Glutamatergic neuron (in vitro differentiated cells): ENCODE results near the gene DMBX1. TPM values are rescaled to one million over a fixed set of nuclear protein-coding genes. Genes with fewer than 3 reads are reported as not detected.

ENCODE experiments used
- DNase-seq: peaks from one replicate; pipeline ENCODE4 v3.0.0; 2022
- H3K27ac Mint-ChIP-seq: one replicate; pipeline ENCODE4 v1.8.0; 2020; ENCODE audit warnings: mild to moderate bottlenecking, mixed read lengths, inconsistent platforms; ENCODE audit not compliant: unreplicated experiment
- H3K27me3 Mint-ChIP-seq: one replicate; pipeline ENCODE4 v1.8.0; 2020; ENCODE audit warnings: mild to moderate bottlenecking, moderate library complexity, mixed read lengths, inconsistent platforms; ENCODE audit not compliant: unreplicated experiment
- H3K36me3 Mint-ChIP-seq: one replicate; pipeline ENCODE4 v1.8.0; 2020; ENCODE audit warnings: mild to moderate bottlenecking, mixed read lengths, inconsistent platforms; ENCODE audit not compliant: unreplicated experiment
- H3K4me1 Mint-ChIP-seq: one replicate; pipeline ENCODE4 v1.8.0; 2020; ENCODE audit warnings: mild to moderate bottlenecking, low read depth, mixed read lengths, inconsistent platforms; ENCODE audit not compliant: unreplicated experiment
- H3K4me3 Mint-ChIP-seq: one replicate; pipeline ENCODE4 v1.8.0; 2020; ENCODE audit warnings: mild to moderate bottlenecking, mixed read lengths, inconsistent platforms; ENCODE audit not compliant: unreplicated experiment
- H3K9me3 Mint-ChIP-seq: one replicate; pipeline ENCODE4 v1.8.0; 2020; ENCODE audit warnings: mild to moderate bottlenecking, moderate library complexity, mixed read lengths, inconsistent platforms; ENCODE audit not compliant: unreplicated experiment
- total RNA-seq: library from RNA; stranded (reverse); fragmentation: NEBNext Ultra II Directional; extraction: Animal tissue kit (Norgen Biotek cat#: 25700); gene quantifications from one replicate; pipeline ENCODE4 v1.2.1, GENCODE V29; 2021; ENCODE audit not compliant: unreplicated experiment
- TF ChIP-seq, protein P1 (sequence below): fragments of 200-600 bp; sonication (generic); IDR thresholded peaks from one replicate; pipeline ENCODE4 v1.5.0; 2021; ENCODE audit not compliant: partially characterized antibody, unreplicated experiment

Gene DMBX1
- total RNA-seq, 1 donor from 2014 or later = not detected

DNA sequence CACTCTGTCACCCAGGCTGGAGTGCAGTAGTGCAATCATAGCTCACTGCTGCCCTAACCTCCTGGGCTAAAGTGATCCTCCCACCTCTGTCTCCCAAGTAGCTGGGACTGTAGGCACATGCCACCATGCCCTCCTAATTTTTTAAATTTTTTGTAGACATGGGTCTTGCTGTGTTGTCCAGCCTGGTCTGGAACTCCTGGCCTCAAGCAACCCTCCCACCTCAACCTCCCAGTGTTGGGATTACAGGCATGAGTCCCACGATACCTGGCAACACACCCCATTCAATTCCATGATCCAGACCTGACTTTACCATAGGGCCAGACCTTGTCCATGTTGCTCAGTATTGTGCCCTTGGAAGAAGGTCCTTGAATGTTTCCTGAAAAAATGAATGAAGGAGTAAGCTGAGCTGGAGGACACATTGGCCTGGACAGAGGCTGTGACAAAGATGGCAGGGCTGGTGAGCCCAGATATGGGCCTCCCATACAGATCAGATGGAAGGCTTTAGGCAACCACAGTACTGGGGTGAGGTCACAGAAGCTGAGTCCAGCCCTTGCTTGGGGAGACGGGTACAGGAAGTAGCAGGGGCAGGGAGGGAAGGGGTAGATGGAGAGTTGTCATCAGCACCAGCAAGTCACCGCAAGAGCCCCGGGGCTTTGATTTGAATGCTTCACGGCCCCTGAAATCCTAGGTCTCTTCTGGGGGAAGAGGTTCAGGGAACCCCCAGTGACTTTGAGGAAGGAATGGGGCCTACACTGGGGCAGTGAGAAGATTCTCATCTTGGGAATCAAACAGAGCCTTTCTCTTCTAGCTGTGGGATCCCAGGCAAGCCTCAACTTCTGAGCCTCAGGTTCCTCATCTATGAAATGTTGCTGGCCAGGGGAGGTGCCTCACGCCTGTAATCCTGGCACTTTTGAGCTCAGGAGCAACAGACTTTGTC is 40.1 kb upstream of the DMBX1 start:
- peaks cover 18% of the 10 kb centered on the region for H3K9me3 Mint-ChIP-seq
- peaks cover 19% of the 10 kb centered on the region for H3K4me1 Mint-ChIP-seq
- H3K36me3 Mint-ChIP-seq = no peaks in the 10 kb centered on the region
- TF ChIP-seq, protein P1, sequence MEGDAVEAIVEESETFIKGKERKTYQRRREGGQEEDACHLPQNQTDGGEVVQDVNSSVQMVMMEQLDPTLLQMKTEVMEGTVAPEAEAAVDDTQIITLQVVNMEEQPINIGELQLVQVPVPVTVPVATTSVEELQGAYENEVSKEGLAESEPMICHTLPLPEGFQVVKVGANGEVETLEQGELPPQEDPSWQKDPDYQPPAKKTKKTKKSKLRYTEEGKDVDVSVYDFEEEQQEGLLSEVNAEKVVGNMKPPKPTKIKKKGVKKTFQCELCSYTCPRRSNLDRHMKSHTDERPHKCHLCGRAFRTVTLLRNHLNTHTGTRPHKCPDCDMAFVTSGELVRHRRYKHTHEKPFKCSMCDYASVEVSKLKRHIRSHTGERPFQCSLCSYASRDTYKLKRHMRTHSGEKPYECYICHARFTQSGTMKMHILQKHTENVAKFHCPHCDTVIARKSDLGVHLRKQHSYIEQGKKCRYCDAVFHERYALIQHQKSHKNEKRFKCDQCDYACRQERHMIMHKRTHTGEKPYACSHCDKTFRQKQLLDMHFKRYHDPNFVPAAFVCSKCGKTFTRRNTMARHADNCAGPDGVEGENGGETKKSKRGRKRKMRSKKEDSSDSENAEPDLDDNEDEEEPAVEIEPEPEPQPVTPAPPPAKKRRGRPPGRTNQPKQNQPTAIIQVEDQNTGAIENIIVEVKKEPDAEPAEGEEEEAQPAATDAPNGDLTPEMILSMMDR = no peak
- no peak overlapping the region for H3K27ac Mint-ChIP-seq
- no peak overlapping the region for H3K4me3 Mint-ChIP-seq
- H3K27me3 Mint-ChIP-seq = peaks cover 32% of the 10 kb centered on the region
- no peak for DNase-seq

DNA sequence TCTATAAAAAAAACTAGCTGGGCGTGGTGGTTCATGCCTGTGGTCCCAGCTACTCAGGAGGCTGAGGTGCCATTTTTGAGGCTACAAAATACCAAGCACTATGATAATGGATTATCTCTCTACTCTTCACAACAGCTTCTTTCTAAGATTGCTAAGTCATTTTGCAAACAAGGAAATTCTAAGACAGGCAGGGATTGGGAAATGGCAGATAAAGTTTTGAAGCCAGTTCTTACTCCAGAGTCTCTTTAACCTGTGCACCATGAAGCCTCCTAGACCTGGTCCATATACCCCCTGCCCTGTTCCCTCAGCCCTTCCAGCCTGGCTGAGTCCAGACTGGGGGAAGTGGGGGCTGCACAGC is 39.5 kb upstream of the DMBX1 start:
- DNase-seq = no peak
- TF ChIP-seq, protein P1 = no peak
- H3K9me3 Mint-ChIP-seq = peaks cover 22% of the 10 kb centered on the region
- no peak overlapping the region for H3K27ac Mint-ChIP-seq
- H3K36me3 Mint-ChIP-seq = no peaks in the 10 kb centered on the region
- H3K4me3 Mint-ChIP-seq = no peak overlapping the region
- H3K27me3 Mint-ChIP-seq = peaks cover 31% of the 10 kb centered on the region
- H3K4me1 Mint-ChIP-seq = peaks cover 19% of the 10 kb centered on the region

DNA sequence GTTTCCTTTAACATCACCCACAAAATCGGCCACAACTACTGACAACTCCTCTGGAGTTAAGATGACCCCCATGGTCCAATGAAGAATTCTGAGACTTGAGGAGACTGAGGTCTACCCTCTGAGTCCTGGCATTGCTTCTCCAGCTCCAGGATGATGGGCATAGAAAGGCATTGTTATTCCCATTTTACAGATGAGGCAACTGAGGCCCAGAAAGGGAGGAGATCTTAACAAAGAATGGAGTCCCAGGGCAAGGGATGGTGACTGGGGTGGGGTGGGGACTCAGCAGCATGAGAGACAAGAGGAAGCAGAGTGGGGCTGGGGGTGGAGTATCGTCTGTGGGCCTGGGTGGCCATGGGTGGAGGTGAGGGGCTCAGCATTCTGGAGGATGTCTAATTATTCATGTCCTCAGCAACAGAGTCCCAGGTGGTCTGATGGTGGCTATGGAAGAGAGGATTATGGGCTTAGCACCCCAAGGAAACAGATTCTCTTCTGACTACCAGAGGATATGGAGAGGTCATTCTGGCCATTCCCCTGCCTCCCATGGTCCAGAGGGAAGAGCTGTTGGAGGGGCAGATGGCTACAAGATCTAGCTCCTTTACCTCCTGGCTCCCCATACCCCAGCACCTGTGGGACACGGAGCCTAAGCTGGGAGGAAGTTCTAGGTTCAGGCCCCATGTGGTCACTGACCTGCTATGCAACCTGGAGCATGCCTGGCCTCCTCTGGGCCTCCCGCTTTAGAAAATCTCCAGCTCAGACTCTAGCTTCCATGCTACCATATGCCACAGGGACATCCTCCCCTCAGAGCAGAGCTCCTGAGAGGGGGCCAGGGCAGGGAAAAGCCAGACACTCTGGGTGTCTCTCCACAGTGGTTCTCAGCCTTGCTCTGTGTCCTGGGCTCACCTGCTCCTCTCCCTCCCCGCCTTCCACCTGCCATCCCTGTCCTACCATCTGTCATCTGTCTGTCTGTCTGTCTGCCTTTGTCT is 37.4 kb upstream of the DMBX1 start:
- peaks cover 28% of the 10 kb centered on the region for H3K27me3 Mint-ChIP-seq

DNA sequence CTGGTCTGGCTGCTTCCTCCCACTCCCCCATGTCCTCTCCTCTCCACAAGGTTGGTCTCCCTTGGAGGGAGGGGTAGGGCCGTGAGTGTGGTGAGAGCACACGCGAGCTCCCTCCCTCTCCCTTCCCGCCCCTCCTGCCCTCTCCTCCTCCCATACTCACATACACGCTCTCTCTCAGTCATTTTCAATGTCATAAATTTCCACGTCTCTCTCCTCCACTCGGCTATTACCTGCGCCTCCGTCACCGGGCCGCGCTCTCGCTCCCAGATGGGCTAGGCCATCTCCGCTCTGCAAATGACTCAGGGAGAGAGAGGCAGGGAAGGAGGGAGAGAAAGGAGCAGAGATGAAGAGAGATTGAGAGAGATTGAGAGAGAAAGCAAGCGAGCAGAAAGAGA is 36.7 kb upstream of the DMBX1 start:
- Mint-ChIP-seq H3K27me3 (peaks cover 24% of the 10 kb centered on the region), H3K27ac (peak overlapping the region; percentile 70), H3K4me1 (peaks cover 19% of the 10 kb centered on the region), H3K9me3 (peaks cover 22% of the 10 kb centered on the region), H3K4me3 (peak overlapping the region; percentile 71), H3K36me3 (no peaks in the 10 kb centered on the region)
- no peak for DNase-seq
- TF ChIP-seq, protein P1 = no peak

More for the DNA sequence above, 37.4 kb upstream of the DMBX1 start:
- TF ChIP-seq, protein P1 = no peak
- Mint-ChIP-seq H3K4me1 (peaks cover 19% of the 10 kb centered on the region), H3K36me3 (no peaks in the 10 kb centered on the region), H3K27ac (peak overlapping the region; percentile 53), H3K4me3 (peak overlapping the region; percentile 71), H3K9me3 (peaks cover 22% of the 10 kb centered on the region)
- DNase-seq = peak; percentile 38
